ENCODE measurements around the gene ESRRG.

- TF ChIP-seq CTCF (IDR thresholded peaks at IDR 0.05) (no peak), POLR2A (IDR thresholded peaks at IDR 0.05) (no peak)
These were observed 124.8 kb downstream of the ESRRG start for GRCh38 chr1:216598448-216598847.

Data from lower leg skin (tissue), 3 donors.